Posterior vena cava (tissue), 2 donors: ENCODE results near the gene RUNX1. TPM values are rescaled to one million over a fixed set of nuclear protein-coding genes. Genes with fewer than 3 reads are reported as not detected.

Source experiments
- DNase-seq: peaks from one replicate; pipeline ENCODE4 v3.0.0-alpha.2; 2020; ENCODE audit warnings: low spot score
- intact Hi-C, 2 donors: fragments of 100-400 bp; cut with DNase I; formaldehyde crosslinking; loops; one replicate each; pipeline versions ENCODE4 v1.14.1 to v1.14.2; 2022 to 2023
- total RNA-seq, 2 donors: library from RNA; stranded (reverse); fragmentation: NEBNext Ultra II Directional; extraction: Animal tissue kit (Norgen Biotek cat#: 25700); gene quantifications; one replicate each; pipeline ENCODE4 v1.2.1, GENCODE V29; 2021
- donor health status: DM: yes; HTN: yes; CAD: no.
- donor health status: DM: yes; HTN: yes; CAD: no.

Gene RUNX1
- total RNA-seq, 2 donors from 2014 or later = 39.6 to 59.3 TPM

- intact Hi-C loops = no loop called here
- no peak for DNase-seq
Measured at GRCh38 chr21:35023396-35024070, 25.6 kb downstream of the RUNX1 start.

GRCh38 chr21:35021546-35021945 lies 27.6 kb downstream of the RUNX1 start:
- intact Hi-C loops = no loop called here
- no peak for DNase-seq

GRCh38 chr21:35020902-35021301 lies 28.2 kb downstream of the RUNX1 start:
- no peak for DNase-seq

GRCh38 chr21:35020436-35020835 lies 28.7 kb downstream of the RUNX1 start:
- intact Hi-C loops = no loop called here
- DNase-seq = no peak

More at GRCh38 chr21:35020902-35021301, 28.2 kb downstream of the RUNX1 start:
- intact Hi-C loops = no loop called here

- intact Hi-C loops = no loop called here
- DNase-seq = no peak
Measured at GRCh38 chr21:35019631-35020032, 29.5 kb downstream of the RUNX1 start.

GRCh38 chr21:35017256-35017655 lies 31.8 kb downstream of the RUNX1 start:
- DNase-seq = no peak

GRCh38 chr21:35016517-35017188 lies 32.4 kb downstream of the RUNX1 start:
- intact Hi-C loops = no loop called here
- DNase-seq = no peak

More at GRCh38 chr21:35017256-35017655, 31.8 kb downstream of the RUNX1 start:
- intact Hi-C loops = no loop called here

GRCh38 chr21:35016071-35016470 lies 33.0 kb downstream of the RUNX1 start:
- no peak for DNase-seq
- intact Hi-C loops = no loop called here

- intact Hi-C loops = no loop called here
- no peak for DNase-seq
Measured at GRCh38 chr21:35015435-35016024, 33.6 kb downstream of the RUNX1 start.

- intact Hi-C loops = no loop called here
- no peak for DNase-seq
Measured at GRCh38 chr21:35014302-35015041, 34.6 kb downstream of the RUNX1 start.

GRCh38 chr21:35011681-35012080 lies 37.4 kb downstream of the RUNX1 start:
- DNase-seq = no peak
- intact Hi-C loops = no loop called here

- no peak for DNase-seq
- intact Hi-C loops = no loop called here
Measured at GRCh38 chr21:35010447-35010846, 38.7 kb downstream of the RUNX1 start.

- intact Hi-C loops = no loop called here
Measured at GRCh38 chr21:35007348-35007747, 41.8 kb downstream of the RUNX1 start.

GRCh38 chr21:35006771-35007170 lies 42.3 kb downstream of the RUNX1 start:
- no peak for DNase-seq
- intact Hi-C loops = no loop called here

More at GRCh38 chr21:35007348-35007747, 41.8 kb downstream of the RUNX1 start:
- no peak for DNase-seq

GRCh38 chr21:35006248-35006647 lies 42.9 kb downstream of the RUNX1 start:
- no peak for DNase-seq
- intact Hi-C loops = no loop called here

GRCh38 chr21:35005560-35006224 lies 43.4 kb downstream of the RUNX1 start:
- intact Hi-C loops = no loop called here
- no peak for DNase-seq

- DNase-seq = no peak
- intact Hi-C loops = no loop called here
Measured at GRCh38 chr21:35005077-35005476, 44.0 kb downstream of the RUNX1 start.

- no peak for DNase-seq
- intact Hi-C loops = no loop called here
Measured at GRCh38 chr21:35004314-35004713, 44.8 kb downstream of the RUNX1 start.
